Stimulated activated CD4-positive, alpha-beta T cell treated with anti-CD3 and anti-CD28 coated beads, Interleukin-15, amount 100 ng/mL, for 24 hours (primary cell): ENCODE results near the gene B3GNT5.
A peak's percentile ranks its signal among the peaks of the same experiment; 100 is the strongest.

Experiments used
- DNase-seq: peaks from one replicate; pipeline ENCODE4 v3.0.0-alpha.2; 2020

The B3GNT5 gene

DNA sequence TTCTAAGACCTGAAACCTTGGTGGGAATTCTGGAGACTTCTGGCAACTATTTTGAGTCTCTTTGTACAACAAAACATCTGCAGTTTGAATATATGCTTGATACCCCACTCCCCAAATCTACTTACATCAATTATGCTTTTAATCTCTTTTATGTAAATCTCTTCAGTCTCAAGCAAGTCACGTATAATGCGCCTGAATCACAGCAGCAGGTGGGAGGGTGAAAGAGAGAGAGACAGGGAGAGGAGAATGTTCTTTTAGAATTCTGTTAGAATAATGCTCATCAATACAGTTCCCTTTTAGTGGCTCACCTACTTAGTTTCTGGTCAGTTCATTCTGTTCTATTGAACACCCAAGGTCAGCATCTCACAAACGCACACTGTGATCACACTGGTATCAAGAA is 22.2 kb upstream of the B3GNT5 start:
- DNase-seq, result no peak

GRCh38 chr3:183233966-183234365 is 19.1 kb upstream of the B3GNT5 start:
- no peak for DNase-seq

GRCh38 chr3:183239046-183239445 is 14.0 kb upstream of the B3GNT5 start:
- no peak for DNase-seq

GRCh38 chr3:183242431-183242830 is 10.6 kb upstream of the B3GNT5 start:
- no peak for DNase-seq

- DNase-seq, result no peak
These were observed 8.8 kb upstream of the B3GNT5 start for GRCh38 chr3:183244219-183244618.

DNA sequence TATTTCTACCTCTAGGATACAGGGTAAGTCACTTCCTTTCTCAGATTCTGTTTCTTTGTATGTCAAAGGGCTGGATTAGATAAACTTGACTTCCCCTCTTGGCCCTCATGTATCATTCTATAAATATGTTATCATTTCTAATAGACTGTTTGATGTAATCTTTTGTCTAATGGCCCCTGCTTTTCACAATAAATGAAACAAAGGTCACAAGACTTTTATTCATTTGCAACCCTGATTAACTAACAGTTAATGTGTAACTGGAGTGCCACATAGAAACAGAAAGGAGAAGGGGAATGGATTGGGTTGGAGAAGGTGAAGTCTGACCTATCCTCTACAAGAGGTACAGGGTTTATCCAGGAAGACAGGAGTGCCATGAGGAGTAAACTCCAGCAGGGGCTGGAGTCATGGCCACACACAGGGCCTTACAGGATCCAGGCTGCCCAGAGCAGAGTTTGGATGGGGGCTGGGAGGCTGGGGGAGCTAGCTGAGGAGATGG is 8.0 kb upstream of the B3GNT5 start:
- DNase-seq, result no peak

DNA sequence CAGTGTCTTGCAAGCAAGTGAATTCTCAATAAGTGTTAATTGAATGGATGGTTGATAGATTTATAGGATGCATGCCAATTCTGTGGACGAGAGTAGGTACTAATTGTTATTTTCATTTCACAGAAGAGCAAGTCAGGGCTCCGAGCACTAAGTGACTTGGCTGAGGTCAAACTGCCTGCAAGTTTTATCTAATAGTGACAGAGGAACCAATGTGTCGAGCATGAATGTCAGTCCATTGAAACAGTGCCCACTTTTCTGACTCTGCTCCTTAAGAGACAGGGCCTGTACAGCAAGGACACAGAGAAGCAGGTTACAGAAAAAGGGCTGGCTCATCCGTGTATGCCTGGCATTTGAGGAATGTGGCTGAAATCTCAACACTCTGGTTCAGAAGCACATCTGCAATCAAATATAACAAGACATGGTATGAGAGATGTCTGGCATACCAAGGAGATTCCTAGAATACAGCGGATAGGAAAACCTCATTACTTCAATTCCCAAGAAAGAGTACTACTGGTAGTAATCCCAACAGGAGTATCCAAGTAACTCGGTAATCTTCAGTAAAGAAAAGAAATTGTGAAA is 6.0 kb upstream of the B3GNT5 start:
- no peak for DNase-seq

DNA sequence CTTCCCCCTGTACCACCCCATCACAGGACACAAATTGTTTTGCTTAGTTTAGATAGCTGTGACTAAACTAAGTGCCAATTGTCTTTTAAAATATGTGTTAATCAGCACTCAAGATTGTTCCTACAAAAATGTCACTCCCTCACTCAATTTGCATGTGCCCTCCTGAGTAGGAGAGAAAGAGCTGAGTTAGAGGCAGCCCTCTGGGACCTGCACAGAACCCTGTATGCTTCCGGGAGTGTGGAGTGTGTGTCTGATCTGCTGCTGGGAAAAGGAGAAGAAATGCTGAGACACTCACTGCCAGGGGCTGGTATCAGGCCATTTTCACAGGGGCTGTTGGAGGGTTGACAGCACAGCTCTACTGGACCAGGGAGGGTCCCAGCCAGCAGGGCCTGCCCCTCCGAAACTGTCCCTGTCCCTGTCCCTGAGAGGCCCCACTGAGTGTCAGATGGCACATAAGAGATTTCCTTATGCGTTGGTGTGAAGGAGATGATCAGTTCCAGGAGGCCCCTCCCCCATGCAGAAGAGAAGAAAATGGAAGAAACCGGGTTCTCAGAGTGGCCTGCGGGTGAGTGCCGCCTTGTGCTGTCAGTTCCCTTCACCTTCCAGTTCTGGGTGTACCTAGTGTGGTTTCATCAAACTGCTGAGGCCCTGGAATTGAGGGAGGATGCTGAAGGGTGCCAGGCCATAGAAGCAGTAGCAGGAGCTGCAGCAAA is 3.9 kb upstream of the B3GNT5 start:
- DNase-seq, result no peak

DNA sequence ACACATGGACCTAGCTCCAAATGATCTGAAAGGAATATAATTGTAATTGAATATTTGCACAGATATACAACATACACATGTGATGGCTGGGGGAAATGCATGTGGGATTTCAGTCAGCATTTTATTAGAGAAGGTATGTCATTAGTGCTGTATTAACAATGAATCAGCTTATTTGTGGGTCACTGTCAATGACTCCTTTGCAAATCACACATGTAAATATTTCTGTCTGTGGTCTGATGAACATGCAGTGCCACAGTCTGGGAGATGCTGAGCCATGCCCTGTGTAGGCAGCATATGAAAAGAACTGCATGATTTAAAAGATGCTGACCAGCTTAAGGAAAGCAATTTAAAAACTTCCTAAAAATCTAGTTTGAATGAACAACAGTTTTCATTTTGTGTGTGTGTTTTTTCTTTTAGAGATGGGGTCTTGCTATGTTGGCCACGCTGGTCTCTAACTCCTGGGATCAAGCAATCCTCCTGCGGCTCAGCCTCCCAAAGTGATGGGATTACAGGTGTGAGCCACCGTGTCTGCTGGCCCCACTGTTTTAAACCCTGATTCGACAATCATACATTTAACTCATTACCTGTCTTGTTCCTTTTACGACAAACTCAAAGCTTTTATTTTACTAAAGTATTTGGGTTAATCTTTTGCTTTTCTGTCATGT is 803 bp upstream of the B3GNT5 start:
- DNase-seq, result no peak

GRCh38 chr3:183253528-183254486 is 754 bp downstream of the B3GNT5 start:
- DNase-seq, result peak; percentile 51

DNA sequence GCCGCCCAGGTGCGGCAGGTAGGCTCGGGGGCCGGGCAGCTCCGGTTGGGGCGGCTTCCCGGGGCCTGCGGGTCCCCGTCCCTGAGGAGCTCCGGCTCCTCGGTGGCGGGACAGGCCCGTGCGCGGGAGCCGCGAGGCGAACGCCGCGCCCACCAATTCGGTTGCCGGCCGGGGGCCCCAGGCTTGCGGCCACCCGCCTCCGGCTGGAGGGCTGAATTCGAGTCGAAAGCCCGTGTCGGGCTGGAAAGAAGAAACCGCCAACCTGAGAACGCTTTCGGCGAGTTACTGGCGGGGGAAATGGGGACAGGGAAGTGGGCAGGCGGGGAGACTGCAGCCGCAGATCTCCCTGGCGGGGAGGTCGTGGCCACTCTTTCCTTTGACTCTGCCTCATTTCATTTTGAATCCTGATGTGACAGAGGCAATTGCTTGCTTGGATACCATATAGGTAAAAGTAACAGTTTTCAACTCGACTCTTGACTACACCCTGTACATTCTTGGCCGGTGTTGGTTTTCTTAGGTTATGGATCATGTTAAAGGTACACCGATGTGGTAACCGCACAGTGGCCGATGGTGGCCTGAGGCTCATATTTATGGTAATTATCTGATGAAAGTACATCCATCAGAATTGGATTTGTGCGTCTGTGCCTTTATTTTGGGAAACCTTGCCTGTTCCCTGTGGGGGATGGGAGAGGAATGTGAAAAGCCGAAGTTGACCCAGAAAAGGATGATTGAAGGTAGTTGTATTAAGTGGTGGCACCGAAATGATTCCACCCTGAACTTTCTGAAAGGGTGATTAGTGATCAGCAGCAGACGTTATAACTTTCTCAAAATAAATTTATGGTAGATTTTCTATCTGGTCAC is 1.7 kb downstream of the B3GNT5 start:
- DNase-seq, result peak; percentile 44

DNA sequence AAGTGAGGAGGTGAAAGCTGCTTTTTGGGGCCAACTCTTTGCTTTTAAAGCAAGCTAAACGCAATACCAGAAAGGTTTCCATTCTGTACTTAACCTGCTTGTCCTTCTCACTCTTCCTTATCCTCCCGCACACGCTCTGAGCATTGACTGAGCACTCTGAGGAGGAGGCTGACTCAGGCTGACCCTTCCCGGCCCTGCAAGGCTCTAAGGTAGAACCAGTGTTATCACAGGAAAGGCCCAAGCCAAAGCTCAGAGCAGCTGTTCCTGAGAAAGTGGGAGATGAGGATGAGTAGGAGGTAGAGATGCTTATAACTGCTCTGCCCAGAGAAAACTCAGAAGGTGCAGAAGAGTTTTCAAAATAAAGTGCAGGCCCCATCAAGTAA is 2.3 kb downstream of the B3GNT5 start:
- peak; percentile 40 for DNase-seq

DNA sequence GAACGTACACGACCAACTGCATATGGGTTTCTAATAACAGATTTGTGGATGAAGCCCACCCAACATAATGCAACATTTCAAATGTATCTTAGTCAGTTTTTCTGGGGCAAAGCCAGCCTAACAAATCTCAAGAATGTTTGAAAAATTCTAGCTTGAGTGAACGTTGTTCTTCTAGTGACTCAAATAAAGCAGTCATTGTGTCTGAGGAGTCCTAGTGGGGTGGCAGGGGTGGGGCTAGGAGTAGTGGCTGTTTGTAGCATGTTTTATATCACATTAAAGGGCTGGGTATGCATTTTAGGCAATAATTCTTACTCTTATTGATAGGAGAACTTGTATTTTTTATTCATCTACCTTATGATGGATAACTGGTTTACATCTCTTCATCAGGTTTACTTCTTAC is 6.0 kb downstream of the B3GNT5 start:
- DNase-seq, result no peak

GRCh38 chr3:183259621-183260020 is 6.6 kb downstream of the B3GNT5 start:
- DNase-seq, result no peak

- DNase-seq, result no peak
These were observed 7.3 kb downstream of the B3GNT5 start for GRCh38 chr3:183260167-183260904.

DNA sequence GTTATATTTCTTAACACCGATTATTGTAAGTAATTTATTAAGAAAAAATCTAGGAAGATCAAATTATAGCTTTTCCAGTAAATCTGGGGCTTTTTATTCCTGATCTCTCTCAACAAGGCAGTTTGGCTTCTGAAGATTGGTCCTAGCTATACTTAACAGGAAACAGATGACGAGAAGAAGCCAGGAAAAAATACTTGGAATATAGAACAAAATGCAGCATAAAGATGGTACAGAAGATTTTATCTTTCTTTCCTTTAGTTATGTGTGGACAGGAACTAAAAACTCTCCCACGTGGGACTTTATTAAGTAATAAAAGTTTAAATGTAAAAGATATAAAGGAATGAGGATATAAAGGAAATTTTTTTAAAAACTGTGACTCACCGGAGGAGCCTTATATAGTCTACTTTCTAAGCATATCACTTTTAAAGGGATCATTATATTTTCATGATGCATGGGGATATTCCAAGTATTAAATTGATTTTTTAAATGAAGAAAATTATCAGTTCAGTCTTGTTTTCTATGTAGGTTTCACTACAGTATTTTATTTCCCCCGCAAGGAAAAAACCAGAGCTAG is 8.2 kb downstream of the B3GNT5 start:
- DNase-seq, result no peak

DNA sequence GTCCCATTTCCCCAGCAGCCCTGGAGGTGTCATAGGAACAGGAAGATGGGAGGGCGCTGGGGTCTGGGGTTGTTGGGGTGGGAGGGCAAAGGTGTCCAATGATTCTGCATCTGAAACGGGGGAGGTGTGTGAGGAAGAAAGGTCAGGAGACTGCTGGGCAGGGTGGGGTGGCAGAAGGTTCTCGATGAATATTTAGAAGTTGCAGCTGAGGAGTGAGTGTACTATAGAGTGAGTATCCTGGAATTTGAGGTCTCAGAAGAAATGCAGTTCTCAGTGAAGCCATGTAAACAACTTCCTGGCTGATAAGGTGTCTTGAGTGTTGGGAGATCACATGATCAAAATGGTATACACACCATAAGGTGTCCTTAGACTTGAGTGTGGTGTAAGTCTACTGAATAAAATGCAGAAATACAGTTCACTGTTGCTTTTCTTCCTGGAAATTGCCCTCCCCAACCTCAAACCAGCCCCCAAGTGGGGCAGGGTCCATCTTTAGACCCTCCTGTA is 9.9 kb downstream of the B3GNT5 start:
- DNase-seq, result no peak

DNA sequence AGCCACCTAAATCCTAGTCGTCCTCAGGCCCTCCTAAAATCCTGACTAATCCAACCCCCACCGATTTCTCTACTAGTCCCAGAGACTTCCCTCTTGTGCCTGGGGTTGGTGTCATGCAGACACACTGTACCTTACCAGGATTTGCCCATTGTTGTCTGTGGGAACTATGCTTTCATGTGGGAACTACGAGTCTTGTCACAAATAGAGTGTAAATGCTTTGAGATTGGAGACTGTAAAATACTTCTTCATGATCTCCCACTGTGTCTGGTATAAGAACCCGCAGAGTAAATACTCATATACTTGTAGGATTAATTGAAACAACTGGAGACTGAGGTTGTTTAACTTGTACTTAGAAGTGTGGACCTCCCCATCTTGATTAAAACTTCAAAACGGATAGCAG is 11.2 kb downstream of the B3GNT5 start:
- DNase-seq, result no peak

- DNase-seq, result no peak
These were observed 12.1 kb downstream of the B3GNT5 start for GRCh38 chr3:183265157-183265642.

- peak; percentile 71 for DNase-seq
These were observed 12.9 kb downstream of the B3GNT5 start for GRCh38 chr3:183265834-183266417.
